WERI-Rb-1 (cell line): ENCODE measurements around the gene TCAIM.

ENCODE experiments used
- DNase-seq: peaks from one replicate; pipeline ENCODE4 v3.0.0-alpha.2; 2020
- H3K27ac ChIP-seq: fragments of 250-450 bp; sonication (Bioruptor Pico); 2 replicates; pipeline ENCODE4 v1.5.1; 2020; ENCODE audit warnings: mild to moderate bottlenecking, moderate library complexity
- H3K27me3 ChIP-seq: fragments of 250-450 bp; sonication (Bioruptor Pico); 2 replicates; pipeline ENCODE4 v1.5.1; 2021; ENCODE audit warnings: mild to moderate bottlenecking, low read depth, moderate library complexity; ENCODE audit not compliant: insufficient read depth, severe bottlenecking
- H3K36me3 ChIP-seq: fragments of 250-450 bp; sonication (Bioruptor Pico); 2 replicates; pipeline ENCODE4 v1.5.1; 2020; ENCODE audit warnings: mild to moderate bottlenecking, moderate library complexity
- H3K4me3 ChIP-seq: 2 replicates; pipeline ENCODE4 v1.5.1; 2011; ENCODE audit warnings: low read depth, mild to moderate bottlenecking, control low read depth, low read length
- H3K9me3 ChIP-seq: fragments of 250-450 bp; sonication (Bioruptor Pico); 2 replicates; pipeline ENCODE4 v1.5.1; 2021; ENCODE audit warnings: mild to moderate bottlenecking, moderate library complexity; ENCODE audit not compliant: severe bottlenecking
- TF ChIP-seq, protein P1 (sequence below): IDR thresholded peaks from 2 replicates; pipeline ENCODE4 v1.5.1; 2011; ENCODE audit warnings: low read depth, mild to moderate bottlenecking, control low read depth, inconsistent platforms, low read length

TCAIM gene

GRCh38 chr3:44338010-44338827 is at the start of gene TCAIM:
TCAIM (plus strand) TSS chr3:44338766; CDS start chr3:44354783, 16,017 bp downstream.
- H3K4me3 ChIP-seq: peak within 1 kb of the TSS; percentile 93
- no peaks in the 10 kb centered on the region for H3K36me3 ChIP-seq
- TF ChIP-seq, protein P1, sequence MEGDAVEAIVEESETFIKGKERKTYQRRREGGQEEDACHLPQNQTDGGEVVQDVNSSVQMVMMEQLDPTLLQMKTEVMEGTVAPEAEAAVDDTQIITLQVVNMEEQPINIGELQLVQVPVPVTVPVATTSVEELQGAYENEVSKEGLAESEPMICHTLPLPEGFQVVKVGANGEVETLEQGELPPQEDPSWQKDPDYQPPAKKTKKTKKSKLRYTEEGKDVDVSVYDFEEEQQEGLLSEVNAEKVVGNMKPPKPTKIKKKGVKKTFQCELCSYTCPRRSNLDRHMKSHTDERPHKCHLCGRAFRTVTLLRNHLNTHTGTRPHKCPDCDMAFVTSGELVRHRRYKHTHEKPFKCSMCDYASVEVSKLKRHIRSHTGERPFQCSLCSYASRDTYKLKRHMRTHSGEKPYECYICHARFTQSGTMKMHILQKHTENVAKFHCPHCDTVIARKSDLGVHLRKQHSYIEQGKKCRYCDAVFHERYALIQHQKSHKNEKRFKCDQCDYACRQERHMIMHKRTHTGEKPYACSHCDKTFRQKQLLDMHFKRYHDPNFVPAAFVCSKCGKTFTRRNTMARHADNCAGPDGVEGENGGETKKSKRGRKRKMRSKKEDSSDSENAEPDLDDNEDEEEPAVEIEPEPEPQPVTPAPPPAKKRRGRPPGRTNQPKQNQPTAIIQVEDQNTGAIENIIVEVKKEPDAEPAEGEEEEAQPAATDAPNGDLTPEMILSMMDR: no peak
- peak within 1 kb of the TSS; percentile 97 for H3K27ac ChIP-seq
- H3K27me3 ChIP-seq: no peaks in the 10 kb centered on the region
- H3K9me3 ChIP-seq: no peaks in the 10 kb centered on the region
- DNase-seq: peak; percentile 98

GRCh38 chr3:44289882-44290462 is 48.6 kb upstream of the TCAIM start:
- H3K4me3 ChIP-seq: no peak overlapping the region
- no peaks in the 10 kb centered on the region for H3K9me3 ChIP-seq
- DNase-seq: no peak
- H3K27me3 ChIP-seq: no peaks in the 10 kb centered on the region
- H3K27ac ChIP-seq: no peak overlapping the region
- TF ChIP-seq, protein P1: no peak
- no peaks in the 10 kb centered on the region for H3K36me3 ChIP-seq

DNA sequence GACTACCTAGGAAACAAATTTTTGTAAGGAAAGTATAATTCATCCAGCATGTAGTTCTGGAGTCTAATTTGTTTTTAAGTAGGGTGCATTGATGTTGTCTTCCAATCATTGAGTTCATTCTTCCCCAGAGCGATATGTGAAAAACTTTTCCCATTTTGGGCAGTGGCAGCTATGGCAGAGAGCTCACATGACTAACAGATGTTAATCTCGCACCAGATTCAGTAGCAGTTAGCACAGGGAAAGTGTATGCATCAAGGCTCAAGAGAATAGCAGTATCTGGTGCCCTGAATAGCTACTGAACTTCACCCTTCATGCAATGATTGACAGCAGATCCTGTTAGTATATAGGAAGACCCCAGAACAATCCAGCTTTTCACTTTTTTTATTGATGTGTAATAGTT is 46.3 kb upstream of the TCAIM start:
- Histone ChIP-seq H3K36me3 (no peaks in the 10 kb centered on the region), H3K27ac (no peak overlapping the region), H3K9me3 (no peaks in the 10 kb centered on the region), H3K4me3 (no peak overlapping the region), H3K27me3 (no peaks in the 10 kb centered on the region)
- TF ChIP-seq, protein P1: no peak
- DNase-seq: no peak

DNA sequence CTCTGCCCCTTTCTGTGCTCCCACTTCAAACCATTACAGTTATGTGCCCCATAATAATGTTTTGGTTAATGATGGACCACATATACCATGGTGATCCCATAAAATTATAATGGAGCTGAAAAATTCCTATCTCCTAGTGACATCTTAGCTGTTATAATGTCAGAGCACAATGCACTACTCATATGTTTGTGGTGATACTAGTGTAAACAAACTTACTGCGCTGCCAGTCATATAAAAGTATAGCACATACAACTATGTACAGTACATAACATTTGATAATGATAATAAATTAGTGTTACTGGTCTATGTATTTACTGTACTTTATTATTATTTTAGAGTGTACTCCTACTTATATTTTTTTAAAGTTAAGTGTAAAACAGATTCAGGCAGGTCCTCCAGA is 45.6 kb upstream of the TCAIM start:
- Histone ChIP-seq H3K4me3 (no peak overlapping the region), H3K36me3 (no peaks in the 10 kb centered on the region), H3K27me3 (no peaks in the 10 kb centered on the region), H3K9me3 (no peaks in the 10 kb centered on the region), H3K27ac (no peak overlapping the region)
- DNase-seq: no peak
- TF ChIP-seq, protein P1: no peak

DNA sequence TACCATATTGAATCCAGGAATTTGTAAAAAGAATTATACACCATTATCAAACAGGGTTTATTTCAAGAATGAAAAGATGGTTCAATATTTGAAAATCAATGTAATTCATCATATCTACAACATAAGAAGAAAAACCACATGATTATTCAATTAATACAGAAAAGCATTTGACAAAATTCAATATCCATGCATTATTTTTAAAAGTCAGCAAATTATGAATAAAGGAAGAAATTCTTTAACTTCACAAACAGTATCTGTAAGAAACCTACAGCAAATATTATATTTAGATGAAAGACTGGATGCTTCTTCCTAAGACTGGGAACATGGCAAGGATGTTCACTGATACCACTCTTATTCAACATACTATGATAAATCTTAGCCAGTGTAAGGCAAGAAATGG is 41.3 kb upstream of the TCAIM start:
- no peak for DNase-seq
- TF ChIP-seq, protein P1: no peak
- H3K4me3 ChIP-seq: no peak overlapping the region
- H3K27me3 ChIP-seq: no peaks in the 10 kb centered on the region
- H3K9me3 ChIP-seq: no peaks in the 10 kb centered on the region
- no peak overlapping the region for H3K27ac ChIP-seq
- no peaks in the 10 kb centered on the region for H3K36me3 ChIP-seq
